Panc1 (cell line): ENCODE measurements around the gene SLC22A6. TPM values are rescaled to one million over a fixed set of nuclear protein-coding genes. Genes with fewer than 3 reads are reported as not detected.
"Not testable (repeated sequence)": the region's sequence is repeated elsewhere in the genome, so short reads cannot be mapped to it uniquely, and the experiment has no call there.

Experiments used
- ATAC-seq: fragments of 200-7000 bp; cut with Tn5 transposase; 2 replicates; pipeline ENCODE4 v1.9.1; 2020; ENCODE audit warnings: mild to moderate bottlenecking, moderate library complexity
- BruUV-seq: library from RNA; stranded (reverse); fragments of 400-500 nt; replicated peaks from 2 replicates; lab custom pipeline; 2021; lab: Mats Ljungman, UMichigan
- CTCF ChIA-PET: fragments of 300-600 bp; sonication (Branson Sonifier 250); formaldehyde crosslinking; loops from one replicate; lab custom pipeline; 2022; ENCODE audit warnings: antibody characterized with exemption; lab: Charles Lee
- POLR2A ChIA-PET: fragments of 300-600 bp; sonication (Branson Sonifier 250); formaldehyde crosslinking; loops from one replicate; lab custom pipeline; 2022; ENCODE audit warnings: antibody characterized with exemption; lab: Charles Lee
- DNase-seq: peaks from one replicate; pipeline ENCODE4 v3.0.0-alpha.2; 2010; ENCODE audit warnings: low read depth, low spot score
- H3K27ac ChIP-seq: 2 replicates; pipeline ENCODE4 v1.5.1; 2011; ENCODE audit warnings: mild to moderate bottlenecking, low read length, inconsistent platforms
- H3K27me3 ChIP-seq: fragments of 200-500 bp; sonication (Bioruptor generic); 2 replicates; pipeline ENCODE4 v1.6.0; 2014; ENCODE audit warnings: low read length, inconsistent platforms; ENCODE audit not compliant: control insufficient read depth, insufficient read depth
- H3K36me3 ChIP-seq: fragments of 200-500 bp; sonication (Bioruptor generic); 2 replicates; pipeline ENCODE4 v1.5.1; 2014; ENCODE audit warnings: inconsistent platforms, mild to moderate bottlenecking, low read length, moderate library complexity; ENCODE audit not compliant: control insufficient read depth, insufficient read depth
- H3K4me1 ChIP-seq: 2 replicates; pipeline ENCODE4 v1.5.1; 2011; ENCODE audit warnings: inconsistent platforms, mild to moderate bottlenecking, low read length, moderate library complexity; ENCODE audit not compliant: control insufficient read depth, insufficient read depth
- H3K4me3 ChIP-seq, 2 experiments: 2 replicates each; pipeline ENCODE4 v1.5.1; 2011 to 2012; ENCODE audit warnings: low read depth in 2 of 2, low read length in 2 of 2, mild to moderate bottlenecking in 2 of 2, inconsistent platforms in 1 of 2, moderate library complexity in 1 of 2
- H3K9me3 ChIP-seq: fragments of 200-500 bp; sonication (Bioruptor generic); 2 replicates; pipeline ENCODE4 v1.5.1; 2014; ENCODE audit warnings: low read depth, mild to moderate bottlenecking, inconsistent platforms, low read length, moderate library complexity; ENCODE audit not compliant: control insufficient read depth, insufficient read depth
- POLR2AphosphoS5 ChIP-seq: IDR thresholded peaks from 2 replicates; pipeline ENCODE4 v1.6.1; 2012; ENCODE audit warnings: mild to moderate bottlenecking, low read depth, low read length, moderate library complexity
- SIN3A ChIP-seq: IDR thresholded peaks from 2 replicates; pipeline ENCODE4 v1.6.1; 2012; ENCODE audit warnings: low read depth, mild to moderate bottlenecking, low read length, moderate library complexity, borderline replicate concordance; ENCODE audit not compliant: insufficient read depth
- TCF7L2 ChIP-seq: IDR thresholded peaks from 2 replicates; pipeline ENCODE4 v1.6.1; 2011; ENCODE audit warnings: mild to moderate bottlenecking, low read depth, low read length, inconsistent platforms
- in situ Hi-C: cut with HindIII; loops from 2 replicates; pipeline ENCODE4 v1.10.0; 2016; ENCODE audit warnings: low sequenced_read_pairs, low pct_unique_long_range_greater_than_20kb
- intact Hi-C: fragments of 100-400 bp; cut with micrococcal nuclease; formaldehyde crosslinking; loops from one replicate; pipeline ENCODE4 v1.10.0; 2022; ENCODE audit not compliant: unreplicated experiment
- total RNA-seq: library from RNA; stranded (reverse); gene quantifications from one replicate; pipeline ENCODE4 v1.2.1, GENCODE V29; 2021; ENCODE audit not compliant: unreplicated experiment
- TF ChIP-seq, protein P1 (sequence below): fragments of 450-650 bp; IDR thresholded peaks from 2 replicates; pipeline ENCODE4 v1.5.1; 2017; ENCODE audit warnings: mild to moderate bottlenecking
- TF ChIP-seq, protein P2 (sequence below), 2 experiments: IDR thresholded peaks; 2 replicates each; pipeline ENCODE4 v1.6.1; 2011 to 2012; ENCODE audit warnings: low read depth in 2 of 2, control low read depth in 1 of 2, low read length in 1 of 2, mild to moderate bottlenecking in 1 of 2, moderate library complexity in 1 of 2; ENCODE audit not compliant: insufficient read depth in 1 of 2

SLC22A6 gene
- total RNA-seq, 1 experiment from 2014 or later, result not detected

DNA sequence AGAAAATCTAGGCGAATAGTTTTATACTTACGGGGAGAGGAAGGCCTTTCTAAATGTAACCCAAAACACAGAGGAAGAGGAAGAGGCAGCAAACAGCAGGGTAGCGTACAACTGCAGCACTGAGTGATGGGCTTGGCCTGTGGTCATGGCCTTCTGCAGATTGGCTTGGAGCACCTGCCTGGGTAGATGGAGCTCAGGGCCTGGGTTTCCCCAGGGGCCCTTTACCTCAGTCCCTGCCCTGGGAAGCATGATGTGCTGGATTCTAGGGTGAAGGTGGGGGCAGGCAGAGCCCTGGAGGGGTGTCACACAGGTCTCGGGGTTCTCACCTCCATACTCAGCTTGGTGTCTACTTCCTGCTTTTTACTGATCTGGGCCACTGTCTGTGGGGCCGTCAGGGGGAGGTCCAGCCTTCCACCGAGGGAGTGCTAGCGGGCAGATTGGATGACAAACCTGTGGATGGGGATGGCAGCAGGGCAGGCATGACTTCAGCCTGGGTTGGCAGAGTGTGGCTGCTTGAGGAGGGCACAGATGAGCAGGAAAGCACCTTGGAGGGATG is 35.9 kb downstream of the SLC22A6 start:
- no peak overlapping the region for H3K4me3 ChIP-seq
- POLR2A ChIA-PET, result no interaction called here
- H3K9me3 ChIP-seq, result no peaks in the 10 kb centered on the region
- CTCF ChIA-PET, result no interaction called here
- TF ChIP-seq TCF7L2 (no peak), SIN3A (no peak), POLR2AphosphoS5 (no peak)
- TF ChIP-seq, protein P1, sequence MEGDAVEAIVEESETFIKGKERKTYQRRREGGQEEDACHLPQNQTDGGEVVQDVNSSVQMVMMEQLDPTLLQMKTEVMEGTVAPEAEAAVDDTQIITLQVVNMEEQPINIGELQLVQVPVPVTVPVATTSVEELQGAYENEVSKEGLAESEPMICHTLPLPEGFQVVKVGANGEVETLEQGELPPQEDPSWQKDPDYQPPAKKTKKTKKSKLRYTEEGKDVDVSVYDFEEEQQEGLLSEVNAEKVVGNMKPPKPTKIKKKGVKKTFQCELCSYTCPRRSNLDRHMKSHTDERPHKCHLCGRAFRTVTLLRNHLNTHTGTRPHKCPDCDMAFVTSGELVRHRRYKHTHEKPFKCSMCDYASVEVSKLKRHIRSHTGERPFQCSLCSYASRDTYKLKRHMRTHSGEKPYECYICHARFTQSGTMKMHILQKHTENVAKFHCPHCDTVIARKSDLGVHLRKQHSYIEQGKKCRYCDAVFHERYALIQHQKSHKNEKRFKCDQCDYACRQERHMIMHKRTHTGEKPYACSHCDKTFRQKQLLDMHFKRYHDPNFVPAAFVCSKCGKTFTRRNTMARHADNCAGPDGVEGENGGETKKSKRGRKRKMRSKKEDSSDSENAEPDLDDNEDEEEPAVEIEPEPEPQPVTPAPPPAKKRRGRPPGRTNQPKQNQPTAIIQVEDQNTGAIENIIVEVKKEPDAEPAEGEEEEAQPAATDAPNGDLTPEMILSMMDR, result no peak
- TF ChIP-seq, protein P2, sequence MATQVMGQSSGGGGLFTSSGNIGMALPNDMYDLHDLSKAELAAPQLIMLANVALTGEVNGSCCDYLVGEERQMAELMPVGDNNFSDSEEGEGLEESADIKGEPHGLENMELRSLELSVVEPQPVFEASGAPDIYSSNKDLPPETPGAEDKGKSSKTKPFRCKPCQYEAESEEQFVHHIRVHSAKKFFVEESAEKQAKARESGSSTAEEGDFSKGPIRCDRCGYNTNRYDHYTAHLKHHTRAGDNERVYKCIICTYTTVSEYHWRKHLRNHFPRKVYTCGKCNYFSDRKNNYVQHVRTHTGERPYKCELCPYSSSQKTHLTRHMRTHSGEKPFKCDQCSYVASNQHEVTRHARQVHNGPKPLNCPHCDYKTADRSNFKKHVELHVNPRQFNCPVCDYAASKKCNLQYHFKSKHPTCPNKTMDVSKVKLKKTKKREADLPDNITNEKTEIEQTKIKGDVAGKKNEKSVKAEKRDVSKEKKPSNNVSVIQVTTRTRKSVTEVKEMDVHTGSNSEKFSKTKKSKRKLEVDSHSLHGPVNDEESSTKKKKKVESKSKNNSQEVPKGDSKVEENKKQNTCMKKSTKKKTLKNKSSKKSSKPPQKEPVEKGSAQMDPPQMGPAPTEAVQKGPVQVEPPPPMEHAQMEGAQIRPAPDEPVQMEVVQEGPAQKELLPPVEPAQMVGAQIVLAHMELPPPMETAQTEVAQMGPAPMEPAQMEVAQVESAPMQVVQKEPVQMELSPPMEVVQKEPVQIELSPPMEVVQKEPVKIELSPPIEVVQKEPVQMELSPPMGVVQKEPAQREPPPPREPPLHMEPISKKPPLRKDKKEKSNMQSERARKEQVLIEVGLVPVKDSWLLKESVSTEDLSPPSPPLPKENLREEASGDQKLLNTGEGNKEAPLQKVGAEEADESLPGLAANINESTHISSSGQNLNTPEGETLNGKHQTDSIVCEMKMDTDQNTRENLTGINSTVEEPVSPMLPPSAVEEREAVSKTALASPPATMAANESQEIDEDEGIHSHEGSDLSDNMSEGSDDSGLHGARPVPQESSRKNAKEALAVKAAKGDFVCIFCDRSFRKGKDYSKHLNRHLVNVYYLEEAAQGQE (IDR thresholded peaks at IDR 0.05; ENCODE audit: insufficient read depth in 1 of 2, low read depth in 2 of 2, low read length in 1 of 2), result no peak
- H3K36me3 ChIP-seq, result no peaks in the 10 kb centered on the region
- in situ Hi-C loops, result no loop called here
- intact Hi-C loops, result no loop called here
- peaks cover 3% of the 10 kb centered on the region; the same call in 1 of the 2 replicates for H3K27me3 ChIP-seq
- no peak for ATAC-seq
- no peaks in the 10 kb centered on the region for H3K4me1 ChIP-seq
- no peak for DNase-seq
- BruUV-seq, result no TSS peak
- H3K27ac ChIP-seq, result no peak overlapping the region

DNA sequence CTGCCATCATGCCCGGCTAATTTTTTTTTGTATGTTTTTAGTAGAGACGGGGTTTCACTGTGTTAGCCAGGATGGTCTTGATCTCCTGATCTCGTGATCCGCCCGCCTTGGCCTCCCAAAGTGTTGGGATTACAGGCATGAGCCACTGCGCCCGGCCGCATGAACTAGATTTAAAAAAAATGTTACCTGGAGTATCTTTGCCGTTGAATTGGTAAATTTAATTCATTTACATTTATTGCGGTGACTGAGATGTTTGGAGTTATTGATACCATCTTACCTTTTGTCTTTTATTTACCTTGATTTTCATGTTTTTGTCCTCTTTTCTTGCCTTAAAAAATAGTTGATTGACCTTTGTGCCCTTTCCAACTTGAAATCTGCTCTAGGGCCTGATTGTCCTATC is 39.2 kb downstream of the SLC22A6 start:
- DNase-seq, H3K27me3 ChIP-seq, ATAC-seq, H3K27ac ChIP-seq, H3K4me1 ChIP-seq, POLR2A ChIA-PET, H3K4me3 ChIP-seq, BruUV-seq, H3K9me3 ChIP-seq, CTCF ChIA-PET, H3K36me3 ChIP-seq, in situ Hi-C loops, intact Hi-C loops: not testable (repeated sequence)

DNA sequence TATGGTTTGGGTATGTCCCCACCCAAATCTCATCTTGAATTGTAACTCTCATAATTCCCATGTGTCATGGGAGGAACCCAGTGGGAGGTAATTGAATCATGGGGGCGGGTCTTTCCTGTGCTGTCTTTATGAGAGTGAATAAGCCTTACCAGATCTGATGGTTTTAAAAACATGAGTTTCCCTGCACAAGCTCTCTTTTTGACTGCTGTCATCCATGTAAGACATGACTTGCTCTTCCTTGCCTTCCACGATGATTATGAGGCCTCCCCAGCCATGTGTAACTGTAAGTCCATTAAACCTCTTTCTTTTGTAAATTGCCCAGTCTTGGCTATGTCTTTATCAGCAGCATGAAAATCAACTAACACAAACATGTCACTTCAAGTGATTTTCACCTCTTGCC is 47.2 kb downstream of the SLC22A6 start:
- H3K9me3 ChIP-seq, ATAC-seq, H3K4me1 ChIP-seq, H3K4me3 ChIP-seq, H3K36me3 ChIP-seq, CTCF ChIA-PET, intact Hi-C loops, H3K27me3 ChIP-seq, BruUV-seq, POLR2A ChIA-PET, H3K27ac ChIP-seq, DNase-seq, in situ Hi-C loops: not testable (repeated sequence)
